Aorta (tissue), 5 donors: ENCODE data around the gene ECHDC1. TPM values are rescaled to one million over a fixed set of nuclear protein-coding genes. Genes with fewer than 3 reads are reported as not detected.

Experiments used
- ATAC-seq: fragments of 200-7000 bp; cut with Tn5 transposase; one replicate; pipeline ENCODE4 v1.9.1; 2022; ENCODE audit warnings: moderate library complexity; ENCODE audit not compliant: low FRiP score
- DNase-seq, 2 donors: peaks; one replicate each; pipeline ENCODE4 v3.0.0-alpha.2; 2020
- H3K27ac ChIP-seq, 2 donors: one replicate each; pipeline ENCODE4 v1.5.1; 2013; ENCODE audit warnings: low read length in 2 of 2, mild to moderate bottlenecking in 2 of 2, moderate library complexity in 2 of 2, control low read depth in 1 of 2, inconsistent platforms in 1 of 2, low read depth in 1 of 2
- H3K27me3 ChIP-seq, 2 donors: one replicate each; pipeline ENCODE4 v1.6.1; 2013; ENCODE audit warnings: control low read depth in 1 of 2, low read length in 1 of 2, mild to moderate bottlenecking in 1 of 2, moderate library complexity in 1 of 2; ENCODE audit not compliant: insufficient read depth in 2 of 2, control insufficient read depth in 1 of 2
- H3K36me3 ChIP-seq, 2 donors: one replicate each; pipeline ENCODE4 v1.6.1; 2013; ENCODE audit warnings: control low read depth in 1 of 2, low read length in 1 of 2, mild to moderate bottlenecking in 1 of 2; ENCODE audit not compliant: insufficient read depth in 2 of 2, control insufficient read depth in 1 of 2
- H3K4me1 ChIP-seq, 2 donors: one replicate each; pipeline ENCODE4 v1.6.1; 2013; ENCODE audit warnings: low read length in 2 of 2, control low read depth in 1 of 2, mild to moderate bottlenecking in 1 of 2, moderate library complexity in 1 of 2; ENCODE audit not compliant: insufficient read depth in 2 of 2, control insufficient read depth in 1 of 2
- H3K4me3 ChIP-seq, 2 donors: one replicate each; pipeline ENCODE4 v1.5.1; 2013; ENCODE audit warnings: low read length in 2 of 2, control low read depth in 1 of 2, mild to moderate bottlenecking in 1 of 2
- H3K9me3 ChIP-seq: one replicate; pipeline ENCODE4 v1.6.1; 2013; ENCODE audit warnings: mild to moderate bottlenecking, low read length; ENCODE audit not compliant: control insufficient read depth
- WGBS, 2 donors: extraction: QIAGEN DNeasy Blood & Tissue Kit; methylation state at CpG; one replicate each; pipeline ENCODE4 v1.1.7; 2013; 5-methylcytosine and 5-hydroxymethylcytosine counted together
- intact Hi-C, 2 donors: fragments of 100-400 bp; cut with DNase I; formaldehyde crosslinking; loops; one replicate each; pipeline versions ENCODE4 v1.14.2 to v1.15.0; 2022
- polyA plus RNA-seq, 2 donors: library from polyadenylated mRNA; stranded (reverse); fragments of 200-250 nt; gene quantifications; one replicate each; pipeline ENCODE4 v1.2.3, GENCODE V29; 2013
- total RNA-seq, 2 donors: library from RNA; stranded (reverse); fragmentation: NEBNext Ultra II Directional; extraction: Animal tissue kit (Norgen Biotek cat#: 25700); gene quantifications; one replicate each; pipeline ENCODE4 v1.2.1, GENCODE V29; 2021
- donor health status: healthy with polysubstance abuse.
- donor health status: Bipolar disorder and iron deficiency.
- donor health status: DM: no; HTN: no; CAD: no.
- donor health status: DM: no; HTN: no; CAD: no.
- donor health status: DM: yes; HTN: yes; CAD: no.

ECHDC1 gene
- total and polyA plus RNA-seq, 4 donors, result 28.2 to 49.0 (median 38.4) TPM

- DNase-seq (no peak), ATAC-seq (no peak)
- intact Hi-C loops, result no loop called here
- Histone ChIP-seq H3K27ac (no peak overlapping the region), H3K36me3 (no peaks in the 10 kb centered on the region), H3K27me3 (no peaks in the 10 kb centered on the region), H3K4me3 (no peak overlapping the region), H3K4me1 (no peaks in the 10 kb centered on the region), H3K9me3 (no peaks in the 10 kb centered on the region)
- 95 to 97% methylated on average over 3 of the region's 3 CpGs for WGBS, 2 donors
Observed at GRCh38 chr6:127382413-127382812, 39.0 kb upstream of the ECHDC1 start.

- no peaks in the 10 kb centered on the region for H3K27me3 ChIP-seq
- H3K4me3 ChIP-seq, result no peak overlapping the region
- DNase-seq (no peak), ATAC-seq (no peak)
- peaks cover 3% of the 10 kb centered on the region for H3K9me3 ChIP-seq
- no peak overlapping the region for H3K27ac ChIP-seq
- intact Hi-C loops, result no loop called here
- WGBS, 2 donors, result 92 to 94% methylated on average over 3 of the region's 3 CpGs
- H3K4me1 ChIP-seq, result no peaks in the 10 kb centered on the region
- H3K36me3 ChIP-seq, result no peaks in the 10 kb centered on the region
Observed at GRCh38 chr6:127381384-127381783, 38.0 kb upstream of the ECHDC1 start.

DNA sequence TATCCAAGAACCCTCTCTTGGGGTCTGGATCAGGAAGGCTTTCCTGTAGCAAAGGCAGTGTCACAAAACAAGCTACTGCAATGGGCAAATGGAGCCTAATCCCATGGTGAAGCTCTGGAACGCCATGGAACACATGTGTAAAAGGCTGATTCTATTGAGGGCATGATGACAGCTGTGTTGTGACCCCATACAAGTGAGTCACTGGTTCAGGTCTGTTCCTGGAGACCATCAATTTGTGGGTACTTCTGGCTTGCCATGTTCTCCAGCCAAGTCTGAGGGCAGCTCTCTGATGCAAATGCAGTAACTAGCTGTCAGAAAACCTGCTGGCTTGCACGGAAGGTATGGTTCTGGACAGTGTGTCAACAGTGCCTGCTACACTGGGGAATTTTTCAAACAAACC, 33.3 kb upstream of the ECHDC1 start:
- no peak for ATAC-seq
- Histone ChIP-seq H3K27me3 (no peaks in the 10 kb centered on the region), H3K36me3 (no peaks in the 10 kb centered on the region), H3K27ac (no peak overlapping the region), H3K4me3 (no peak overlapping the region), H3K4me1 (no peaks in the 10 kb centered on the region), H3K9me3 (peaks cover 3% of the 10 kb centered on the region)
- intact Hi-C loops, result no loop called here
- 73 to 84% methylated on average over 2 of the region's 2 CpGs for WGBS, 2 donors
- DNase-seq, result no peak

GRCh38 chr6:127367023-127367375, 23.6 kb upstream of the ECHDC1 start:
- H3K4me1 ChIP-seq, result no peaks in the 10 kb centered on the region
- DNase-seq, result no peak
- no peak for ATAC-seq
- peaks cover 4% of the 10 kb centered on the region for H3K9me3 ChIP-seq
- no peak overlapping the region for H3K4me3 ChIP-seq
- H3K27me3 ChIP-seq, result no peaks in the 10 kb centered on the region
- no peak overlapping the region for H3K27ac ChIP-seq
- intact Hi-C loops, result no loop called here
- no peaks in the 10 kb centered on the region for H3K36me3 ChIP-seq
- WGBS, 2 donors, result 95% methylated on average over 1 of the region's 1 CpG

DNA sequence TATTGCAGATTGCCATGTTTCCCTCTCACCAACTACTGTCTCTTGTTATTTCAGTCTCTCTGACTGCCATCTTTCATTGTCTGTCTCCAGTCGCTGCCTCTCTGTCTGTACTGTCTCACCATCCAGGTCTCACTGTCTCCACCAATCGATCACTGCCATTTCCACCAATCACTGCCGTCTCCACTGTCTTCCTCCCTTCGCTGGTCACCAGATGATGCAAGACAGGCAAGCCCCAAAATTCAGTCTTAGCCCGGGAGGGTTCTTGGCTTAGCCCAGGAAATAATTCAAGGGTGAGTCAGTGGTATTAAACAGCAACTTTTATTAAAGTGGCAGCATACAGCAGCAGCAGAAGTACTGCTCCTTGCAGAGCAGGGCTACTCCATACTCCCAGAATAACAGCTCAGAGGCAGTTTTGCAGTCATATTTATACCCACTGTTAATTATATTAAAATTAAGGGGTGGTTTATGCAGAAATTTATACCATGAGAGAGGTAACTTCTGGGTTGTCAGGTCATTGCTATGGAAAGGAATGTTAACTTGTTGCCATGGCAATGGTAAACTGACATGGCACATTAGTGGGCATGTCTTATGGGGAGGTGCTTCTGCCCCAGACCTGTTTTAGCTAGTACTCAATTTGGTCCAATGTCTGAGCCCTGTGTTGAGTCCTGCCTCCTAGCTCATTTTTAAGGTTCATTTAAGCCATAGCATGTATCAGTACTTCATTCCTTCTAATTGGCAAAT, 23.0 kb upstream of the ECHDC1 start:
- H3K27me3 ChIP-seq, result no peaks in the 10 kb centered on the region
- H3K9me3 ChIP-seq, result peaks cover 4% of the 10 kb centered on the region
- H3K27ac ChIP-seq, result no peak overlapping the region
- intact Hi-C loops, result no loop called here
- H3K4me3 ChIP-seq, result no peak overlapping the region
- no peaks in the 10 kb centered on the region for H3K36me3 ChIP-seq
- WGBS, 2 donors, result 17 to 19% methylated on average over 5 of the region's 5 CpGs
- ATAC-seq (peak; percentile 72), DNase-seq (peak in 1 of 2 donors; percentile 60)
- H3K4me1 ChIP-seq, result no peaks in the 10 kb centered on the region

DNA sequence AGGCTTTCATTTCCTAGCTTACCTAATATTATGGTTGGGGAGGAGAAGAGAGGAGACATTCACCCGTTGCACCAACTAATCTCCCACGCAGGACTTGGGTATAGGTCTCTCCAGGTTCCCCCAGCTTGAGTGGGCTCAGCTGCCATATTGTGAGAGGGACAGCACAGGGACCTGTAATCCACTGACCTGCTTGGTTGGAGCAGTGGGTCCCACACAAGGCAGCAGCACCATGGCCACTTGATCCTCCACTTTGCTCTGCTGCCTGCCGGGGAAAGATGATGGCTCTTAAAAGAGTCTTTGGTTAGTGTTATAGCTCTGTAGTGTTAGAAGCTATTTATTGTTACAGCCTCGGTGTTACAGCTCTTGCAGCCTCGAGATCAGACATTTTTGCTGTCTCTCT, 22.5 kb upstream of the ECHDC1 start:
- Histone ChIP-seq H3K27me3 (no peaks in the 10 kb centered on the region), H3K36me3 (no peaks in the 10 kb centered on the region), H3K9me3 (peaks cover 4% of the 10 kb centered on the region), H3K4me3 (no peak overlapping the region), H3K4me1 (no peaks in the 10 kb centered on the region), H3K27ac (no peak overlapping the region)
- DNase-seq (no peak), ATAC-seq (peak; percentile 22)
- intact Hi-C loops, result no loop called here
- WGBS, 2 donors, result 84 to 85% methylated on average over 5 of the region's 5 CpGs

- Histone ChIP-seq H3K27me3 (no peaks in the 10 kb centered on the region), H3K4me1 (no peaks in the 10 kb centered on the region), H3K36me3 (no peaks in the 10 kb centered on the region), H3K4me3 (no peak overlapping the region), H3K27ac (no peak overlapping the region), H3K9me3 (peaks cover 3% of the 10 kb centered on the region)
- DNase-seq (no peak), ATAC-seq (no peak)
- intact Hi-C loops, result no loop called here
- 93 to 97% methylated on average over 2 of the region's 2 CpGs for WGBS, 2 donors
Observed at GRCh38 chr6:127352524-127352923, 9.1 kb upstream of the ECHDC1 start.

DNA sequence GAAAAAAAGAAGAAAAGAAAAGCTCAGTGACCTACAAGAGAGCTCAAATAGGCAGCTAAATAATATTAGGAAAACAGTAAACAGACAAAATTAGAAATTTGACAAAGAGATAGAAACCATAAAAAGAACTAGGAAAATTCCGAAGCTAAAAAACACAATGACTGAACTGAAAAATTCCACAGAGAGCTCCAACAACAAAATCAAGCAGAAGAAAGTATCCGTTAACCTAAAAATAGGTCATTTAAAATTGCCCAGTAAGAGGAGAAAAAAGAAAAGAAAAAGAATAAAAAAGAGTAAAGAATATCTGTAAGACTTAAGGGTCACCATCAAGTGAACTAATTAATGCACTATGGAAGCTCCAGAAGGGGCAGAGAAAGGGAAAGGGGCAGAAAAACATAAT, 6.6 kb upstream of the ECHDC1 start:
- DNase-seq (no peak), ATAC-seq (no peak)
- H3K36me3 ChIP-seq, result no peaks in the 10 kb centered on the region
- intact Hi-C loops, result loop anchor here in 1 of 2 donors (10.0 kb wide), 2 partner anchors 65 to 165 kb away; partner anchors contain the start of gene MTCL3
- no peak overlapping the region for H3K27ac ChIP-seq
- no peaks in the 10 kb centered on the region for H3K27me3 ChIP-seq
- no peaks in the 10 kb centered on the region for H3K9me3 ChIP-seq
- no peaks in the 10 kb centered on the region for H3K4me1 ChIP-seq
- 94 to 95% methylated on average over 2 of the region's 2 CpGs for WGBS, 2 donors
- H3K4me3 ChIP-seq, result no peak overlapping the region

DNA sequence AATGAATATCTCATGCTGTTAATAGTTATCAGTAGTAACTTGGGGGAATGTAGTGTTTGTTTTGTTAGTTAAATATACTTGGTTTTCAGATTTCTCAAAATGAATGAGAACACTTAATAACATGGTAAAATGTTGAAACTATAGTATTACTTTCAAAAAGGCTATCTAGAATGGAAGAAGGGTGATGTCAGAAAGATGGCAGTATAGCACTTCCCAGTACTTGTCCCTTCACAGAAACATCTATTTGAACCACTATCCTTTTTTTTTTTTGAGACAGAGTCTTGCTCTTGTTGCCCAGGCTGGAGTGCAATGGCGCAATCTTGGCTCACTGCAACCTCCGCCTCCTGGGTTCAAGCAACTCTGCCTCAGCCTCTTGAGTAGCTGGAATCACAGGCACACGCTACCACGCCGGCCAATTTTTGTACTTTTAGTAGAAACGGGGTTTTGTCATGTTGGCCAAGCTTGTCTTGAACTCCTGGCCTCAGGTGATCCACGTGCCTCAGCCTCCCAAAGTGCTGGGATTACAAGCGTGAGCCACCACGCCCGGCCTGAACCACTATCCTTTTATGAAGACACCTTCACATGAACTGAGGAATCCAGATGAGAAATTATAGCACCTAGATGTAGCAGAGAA, 4.7 kb upstream of the ECHDC1 start:
- no peak overlapping the region for H3K4me3 ChIP-seq
- no peaks in the 10 kb centered on the region for H3K36me3 ChIP-seq
- no peak for ATAC-seq
- H3K27ac ChIP-seq, result no peak overlapping the region
- intact Hi-C loops, result loop anchor here in 1 of 2 donors (10.0 kb wide), 2 partner anchors 67 to 167 kb away; partner anchors contain the start of gene MTCL3
- no peak for DNase-seq
- 98% methylated on average over 10 of the region's 10 CpGs for WGBS, 2 donors
- H3K27me3 ChIP-seq, result no peaks in the 10 kb centered on the region
- H3K9me3 ChIP-seq, result no peaks in the 10 kb centered on the region
- no peaks in the 10 kb centered on the region for H3K4me1 ChIP-seq
